HG03457 (cell line): ENCODE measurements around the gene ART5.
"Not testable (repeated sequence)": the region's sequence is repeated elsewhere in the genome, so short reads cannot be mapped to it uniquely, and the experiment has no call there.

Source experiments
- ATAC-seq: cut with Tn5 transposase; IDR thresholded peaks from one replicate; pipeline ENCODE4 v1.9.1; 2021; ENCODE audit warnings: moderate number of reproducible peaks; ENCODE audit not compliant: unreplicated experiment

The ART5 gene

GRCh38 chr11:3658252-3658651, 16.5 kb upstream of the ART5 start:
- no peak for ATAC-seq

- not testable (repeated sequence) for ATAC-seq
Measured at GRCh38 chr11:3657331-3657730, 15.5 kb upstream of the ART5 start.

- no peak for ATAC-seq
Measured at GRCh38 chr11:3655547-3655946, 13.8 kb upstream of the ART5 start.

GRCh38 chr11:3652514-3652913, 10.7 kb upstream of the ART5 start:
- not testable (repeated sequence) for ATAC-seq

GRCh38 chr11:3649374-3649773, 7.6 kb upstream of the ART5 start:
- ATAC-seq = not testable (repeated sequence)

GRCh38 chr11:3648843-3649242, 7.1 kb upstream of the ART5 start:
- not testable (repeated sequence) for ATAC-seq

- no peak for ATAC-seq
Measured at GRCh38 chr11:3645552-3645951, 3.8 kb upstream of the ART5 start.

- no peak for ATAC-seq
Measured at GRCh38 chr11:3644817-3645235, 3.0 kb upstream of the ART5 start, which contains the start of gene ART1. Gene ART1, plus strand, starts transcription at chr11:3645128. Its CDS starts 14,086 bp downstream, at chr11:3659214.

- not testable (repeated sequence) for ATAC-seq
Measured at GRCh38 chr11:3643102-3643546, 1.3 kb upstream of the ART5 start.

- no peak for ATAC-seq
Measured at GRCh38 chr11:3642071-3642951, 519 bp upstream of the ART5 start.

- no peak for ATAC-seq
Measured at GRCh38 chr11:3641191-3641590, 601 bp downstream of the ART5 start.

GRCh38 chr11:3639841-3640240, 2.0 kb downstream of the ART5 start:
- no peak for ATAC-seq

GRCh38 chr11:3638513-3638912, 3.3 kb downstream of the ART5 start:
- no peak for ATAC-seq

- no peak for ATAC-seq
Measured at GRCh38 chr11:3637201-3637600, 4.6 kb downstream of the ART5 start.

- no peak for ATAC-seq
Measured at GRCh38 chr11:3635641-3636375, 6.0 kb downstream of the ART5 start.

GRCh38 chr11:3632070-3632660, 9.6 kb downstream of the ART5 start:
- ATAC-seq = no peak

- no peak for ATAC-seq
Measured at GRCh38 chr11:3631331-3631730, 10.5 kb downstream of the ART5 start.

GRCh38 chr11:3627291-3627690, 14.5 kb downstream of the ART5 start:
- ATAC-seq = no peak

GRCh38 chr11:3626250-3626960, 15.4 kb downstream of the ART5 start:
- no peak for ATAC-seq

- ATAC-seq = no peak
Measured at GRCh38 chr11:3623767-3624458, 17.9 kb downstream of the ART5 start.
